Astrocyte (in vitro differentiated cells and primary cell): ENCODE data around the gene KCNMB2. TPM values are rescaled to one million over a fixed set of nuclear protein-coding genes. Genes with fewer than 3 reads are reported as not detected.

Experiments used
- DNase-seq: peaks from one replicate; pipeline ENCODE4 v3.0.0-alpha.2; 2010; ENCODE audit warnings: low read depth
- FAIRE-seq: peaks from 2 replicates; lab custom pipeline; 2011; peaks lifted over from hg19 to GRCh38; lab: Jason Lieb, UNC
- H2AFZ ChIP-seq: 2 replicates; pipeline ENCODE4 v1.6.0; 2012; ENCODE audit warnings: low read depth, low read length, inconsistent platforms
- H3K27ac ChIP-seq: 2 replicates; pipeline ENCODE4 v1.5.1; 2011; ENCODE audit warnings: low read depth, low read length, inconsistent platforms
- H3K27me3 ChIP-seq: 2 replicates; pipeline ENCODE4 v1.6.0; 2011; ENCODE audit warnings: low read length, inconsistent platforms; ENCODE audit not compliant: insufficient read depth
- H3K36me3 ChIP-seq: 2 replicates; pipeline ENCODE4 v1.5.1; 2011; ENCODE audit warnings: low read length, inconsistent platforms; ENCODE audit not compliant: insufficient read depth
- H3K4me1 ChIP-seq: 2 replicates; pipeline ENCODE4 v1.5.1; 2011; ENCODE audit warnings: low read length, inconsistent platforms; ENCODE audit not compliant: insufficient read depth
- H3K4me2 ChIP-seq: 2 replicates; pipeline ENCODE4 v1.6.0; 2012; ENCODE audit warnings: low read length, inconsistent platforms
- H3K4me3 ChIP-seq: 2 replicates; pipeline ENCODE4 v1.5.1; 2011; ENCODE audit warnings: low read depth, mild to moderate bottlenecking, low read length, inconsistent platforms; ENCODE audit not compliant: insufficient read depth
- H3K79me2 ChIP-seq: 2 replicates; pipeline ENCODE4 v1.6.0; 2012; ENCODE audit warnings: mild to moderate bottlenecking, low read length, inconsistent platforms; ENCODE audit not compliant: insufficient read depth
- H3K9ac ChIP-seq: 2 replicates; pipeline ENCODE4 v1.6.0; 2012; ENCODE audit warnings: mild to moderate bottlenecking, low read length, inconsistent platforms
- H3K9me3 ChIP-seq: 2 replicates; pipeline ENCODE4 v1.5.1; 2012; ENCODE audit warnings: low read depth, mild to moderate bottlenecking, low read length, inconsistent platforms; ENCODE audit not compliant: insufficient read depth
- H4K20me1 ChIP-seq: 2 replicates; pipeline ENCODE4 v1.6.0; 2012; ENCODE audit warnings: low read length, inconsistent platforms; ENCODE audit not compliant: insufficient read depth
- H3K27ac Mint-ChIP-seq: one replicate; pipeline ENCODE4 v1.8.0; 2021; ENCODE audit warnings: mild to moderate bottlenecking, mixed read lengths; ENCODE audit not compliant: unreplicated experiment
- H3K27me3 Mint-ChIP-seq: one replicate; pipeline ENCODE4 v1.8.0; 2021; ENCODE audit warnings: low read depth, mixed read lengths; ENCODE audit not compliant: unreplicated experiment
- H3K36me3 Mint-ChIP-seq: one replicate; pipeline ENCODE4 v1.8.0; 2021; ENCODE audit warnings: low read depth, mixed read lengths; ENCODE audit not compliant: unreplicated experiment
- H3K4me1 Mint-ChIP-seq: one replicate; pipeline ENCODE4 v1.8.0; 2021; ENCODE audit warnings: low read depth, mixed read lengths; ENCODE audit not compliant: unreplicated experiment
- H3K4me3 Mint-ChIP-seq: one replicate; pipeline ENCODE4 v1.8.0; 2021; ENCODE audit warnings: mild to moderate bottlenecking, moderate library complexity, mixed read lengths; ENCODE audit not compliant: unreplicated experiment
- H3K9me3 Mint-ChIP-seq: one replicate; pipeline ENCODE4 v1.8.0; 2021; ENCODE audit warnings: mild to moderate bottlenecking, mixed read lengths; ENCODE audit not compliant: unreplicated experiment
- EZH2 ChIP-seq: IDR thresholded peaks from 2 replicates; pipeline ENCODE4 v1.6.1; 2012; ENCODE audit warnings: mild to moderate bottlenecking, low read length, inconsistent platforms; ENCODE audit not compliant: insufficient read depth
- total RNA-seq: library from RNA; stranded (reverse); gene quantifications from 2 replicates; pipeline ENCODE4 v1.2.1, GENCODE V29; 2021
- TF ChIP-seq, protein P1 (sequence below): IDR thresholded peaks from 2 replicates; pipeline ENCODE4 v1.5.1; 2011; ENCODE audit warnings: low read depth, mild to moderate bottlenecking, inconsistent platforms, low read length, moderate library complexity; ENCODE audit not compliant: insufficient read depth

The KCNMB2 gene
- total RNA-seq, 1 donor from 2014 or later = not detected

- no peak overlapping the region for H3K4me3 ChIP-seq
- no peak for TF ChIP-seq EZH2
- TF ChIP-seq, protein P1, sequence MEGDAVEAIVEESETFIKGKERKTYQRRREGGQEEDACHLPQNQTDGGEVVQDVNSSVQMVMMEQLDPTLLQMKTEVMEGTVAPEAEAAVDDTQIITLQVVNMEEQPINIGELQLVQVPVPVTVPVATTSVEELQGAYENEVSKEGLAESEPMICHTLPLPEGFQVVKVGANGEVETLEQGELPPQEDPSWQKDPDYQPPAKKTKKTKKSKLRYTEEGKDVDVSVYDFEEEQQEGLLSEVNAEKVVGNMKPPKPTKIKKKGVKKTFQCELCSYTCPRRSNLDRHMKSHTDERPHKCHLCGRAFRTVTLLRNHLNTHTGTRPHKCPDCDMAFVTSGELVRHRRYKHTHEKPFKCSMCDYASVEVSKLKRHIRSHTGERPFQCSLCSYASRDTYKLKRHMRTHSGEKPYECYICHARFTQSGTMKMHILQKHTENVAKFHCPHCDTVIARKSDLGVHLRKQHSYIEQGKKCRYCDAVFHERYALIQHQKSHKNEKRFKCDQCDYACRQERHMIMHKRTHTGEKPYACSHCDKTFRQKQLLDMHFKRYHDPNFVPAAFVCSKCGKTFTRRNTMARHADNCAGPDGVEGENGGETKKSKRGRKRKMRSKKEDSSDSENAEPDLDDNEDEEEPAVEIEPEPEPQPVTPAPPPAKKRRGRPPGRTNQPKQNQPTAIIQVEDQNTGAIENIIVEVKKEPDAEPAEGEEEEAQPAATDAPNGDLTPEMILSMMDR = no peak
Observed at GRCh38 chr3:178749471-178749870, 213.2 kb downstream of the KCNMB2 start.

GRCh38 chr3:178750639-178751300, 214.5 kb downstream of the KCNMB2 start:
- no peak overlapping the region for H3K27ac Mint-ChIP-seq

More at GRCh38 chr3:178749471-178749870, 213.2 kb downstream of the KCNMB2 start:
- Mint-ChIP-seq H3K4me3 (no peak overlapping the region), H3K36me3 (no peaks in the 10 kb centered on the region), H3K4me1 (no peaks in the 10 kb centered on the region), H3K27ac (no peak overlapping the region), H3K9me3 (no peaks in the 10 kb centered on the region), H3K27me3 (no peaks in the 10 kb centered on the region)
- FAIRE-seq = no peak
- H3K36me3 ChIP-seq = no peaks in the 10 kb centered on the region
- H2AFZ ChIP-seq = no peak overlapping the region
- H3K9ac ChIP-seq = no peak overlapping the region
- H3K27me3 ChIP-seq = no peaks in the 10 kb centered on the region
- no peaks in the 10 kb centered on the region for H3K4me1 ChIP-seq
- H3K79me2 ChIP-seq = no peaks in the 10 kb centered on the region
- H3K4me2 ChIP-seq = no peak overlapping the region
- no peak for DNase-seq
- H4K20me1 ChIP-seq = no peaks in the 10 kb centered on the region
- H3K27ac ChIP-seq = no peak overlapping the region
- H3K9me3 ChIP-seq = no peaks in the 10 kb centered on the region

DNA sequence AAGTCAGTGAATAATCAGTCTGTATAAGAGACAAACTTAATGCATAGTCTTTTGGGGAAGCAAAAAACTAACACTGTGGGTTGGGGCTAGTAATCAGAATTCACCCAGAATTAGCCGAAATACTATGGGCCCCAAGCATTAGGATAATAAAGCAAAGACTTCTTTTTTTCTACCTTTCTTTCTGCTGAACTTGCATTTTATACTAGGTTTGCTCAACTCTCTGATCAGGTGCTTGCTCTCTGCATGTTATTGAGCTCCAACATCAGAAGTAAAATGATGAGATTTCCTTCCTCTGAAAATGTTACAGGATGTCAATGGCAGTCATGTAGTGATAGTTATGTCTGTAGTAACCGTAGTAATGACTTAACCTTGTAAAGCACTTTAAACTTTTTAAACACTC, 216.6 kb downstream of the KCNMB2 start:
- FAIRE-seq (no peak), DNase-seq (no peak)
- Histone ChIP-seq H3K79me2 (no peaks in the 10 kb centered on the region), H2AFZ (no peak overlapping the region), H4K20me1 (no peaks in the 10 kb centered on the region), H3K4me2 (no peak overlapping the region), H3K4me1 (no peaks in the 10 kb centered on the region), H3K36me3 (no peaks in the 10 kb centered on the region), H3K27ac (no peak overlapping the region), H3K27me3 (no peaks in the 10 kb centered on the region), H3K9me3 (no peaks in the 10 kb centered on the region), H3K9ac (no peak overlapping the region), H3K4me3 (no peak overlapping the region)
- Mint-ChIP-seq H3K4me1 (no peaks in the 10 kb centered on the region), H3K4me3 (no peak overlapping the region), H3K36me3 (no peaks in the 10 kb centered on the region), H3K27me3 (no peaks in the 10 kb centered on the region), H3K9me3 (no peaks in the 10 kb centered on the region), H3K27ac (no peak overlapping the region)
- TF ChIP-seq, protein P1 = no peak
- TF ChIP-seq EZH2 = no peak

More at GRCh38 chr3:178750639-178751300, 214.5 kb downstream of the KCNMB2 start:
- Histone ChIP-seq H3K79me2 (no peaks in the 10 kb centered on the region), H3K27ac (no peak overlapping the region), H3K4me2 (no peak overlapping the region), H2AFZ (no peak overlapping the region), H3K4me1 (no peaks in the 10 kb centered on the region), H3K27me3 (no peaks in the 10 kb centered on the region), H3K9ac (no peak overlapping the region), H3K4me3 (no peak overlapping the region), H3K36me3 (no peaks in the 10 kb centered on the region), H3K9me3 (no peaks in the 10 kb centered on the region), H4K20me1 (no peaks in the 10 kb centered on the region)
- no peak for TF ChIP-seq EZH2
- TF ChIP-seq, protein P1 = no peak
- Mint-ChIP-seq H3K4me3 (no peak overlapping the region), H3K9me3 (no peaks in the 10 kb centered on the region), H3K27me3 (no peaks in the 10 kb centered on the region), H3K36me3 (no peaks in the 10 kb centered on the region), H3K4me1 (no peaks in the 10 kb centered on the region)
- FAIRE-seq (no peak), DNase-seq (no peak)
